Measurements from ENCODE around the gene SMYD4.

The SMYD4 gene

DNA sequence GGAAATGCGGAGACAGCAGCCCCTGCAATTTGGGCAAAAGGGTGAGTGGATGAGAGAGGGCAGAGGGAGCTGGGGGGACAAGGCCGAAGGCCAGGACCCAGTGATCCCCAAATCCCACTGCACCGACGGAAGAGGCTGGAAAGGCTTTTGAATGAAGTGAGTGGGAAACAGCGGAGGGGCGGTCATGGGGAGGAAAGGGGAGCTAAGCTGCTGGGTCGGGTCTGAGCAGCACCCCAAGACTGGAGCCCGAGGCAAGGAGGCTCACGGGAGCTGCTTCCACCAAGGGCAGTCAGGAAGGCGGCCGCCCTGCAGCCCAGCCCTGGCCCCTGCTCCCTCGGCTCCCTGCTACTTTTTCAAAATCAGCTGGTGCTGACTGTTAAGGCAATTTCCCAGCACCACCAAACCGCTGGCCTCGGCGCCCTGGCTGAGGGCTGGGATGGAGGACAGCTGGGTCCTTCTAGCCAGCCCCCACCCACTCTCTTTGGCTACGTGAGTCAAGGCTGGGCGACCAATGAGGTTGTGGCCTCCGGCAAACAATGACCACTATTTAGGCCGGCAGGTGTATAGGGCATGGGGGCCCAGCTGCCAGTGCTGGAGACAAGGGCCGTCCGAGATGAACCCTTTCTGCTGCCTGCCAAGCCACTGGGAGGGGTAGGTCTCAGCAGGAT lies 67.3 kb downstream of the SMYD4 start:
- H3K9ac ChIP-seq (ENCODE audit: low read length), result peak overlapping the region; percentile 5

DNA sequence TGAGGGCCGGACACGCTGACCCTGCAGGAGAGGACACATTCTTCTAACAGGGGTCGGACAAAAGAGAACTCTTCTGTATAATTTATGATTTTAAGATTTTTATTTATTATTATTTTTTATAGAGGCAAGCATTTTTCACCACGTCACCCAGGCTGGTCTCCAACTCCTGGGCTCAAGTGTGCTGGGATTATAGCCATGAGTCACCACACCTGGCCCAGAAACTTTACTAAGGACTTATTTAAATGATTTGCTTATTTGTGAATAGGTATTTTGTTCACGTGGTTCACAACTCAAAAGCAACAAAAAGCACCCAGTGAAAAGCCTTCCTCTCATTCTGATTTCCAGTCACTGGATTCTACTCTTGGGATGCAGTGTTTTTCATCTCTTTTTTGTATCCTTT lies 70.2 kb downstream of the SMYD4 start:
- Histone ChIP-seq H3K9me3 (ENCODE audit: control insufficient read depth, low read length) (no peaks in the 10 kb centered on the region), H3K4me3 (ENCODE audit: low read length) (no peak overlapping the region), H3K9ac (ENCODE audit: low read length) (no peak overlapping the region), H3K4me1 (ENCODE audit: control insufficient read depth, insufficient read depth, low read length) (peaks cover 20% of the 10 kb centered on the region), H3K27me3 (ENCODE audit: control insufficient read depth, insufficient read depth, low read length) (peaks cover 5% of the 10 kb centered on the region), H3K36me3 (ENCODE audit: control insufficient read depth, insufficient read depth, low read length) (no peaks in the 10 kb centered on the region)

More for the DNA sequence above, 67.3 kb downstream of the SMYD4 start:
- Histone ChIP-seq H3K36me3 (ENCODE audit: control insufficient read depth, insufficient read depth, low read length) (no peaks in the 10 kb centered on the region), H3K27me3 (ENCODE audit: control insufficient read depth, insufficient read depth, low read length) (no peaks in the 10 kb centered on the region), H3K9me3 (ENCODE audit: control insufficient read depth, low read length) (no peaks in the 10 kb centered on the region), H3K4me1 (ENCODE audit: control insufficient read depth, insufficient read depth, low read length) (peaks cover 21% of the 10 kb centered on the region), H3K4me3 (ENCODE audit: low read length) (no peak overlapping the region)

DNA sequence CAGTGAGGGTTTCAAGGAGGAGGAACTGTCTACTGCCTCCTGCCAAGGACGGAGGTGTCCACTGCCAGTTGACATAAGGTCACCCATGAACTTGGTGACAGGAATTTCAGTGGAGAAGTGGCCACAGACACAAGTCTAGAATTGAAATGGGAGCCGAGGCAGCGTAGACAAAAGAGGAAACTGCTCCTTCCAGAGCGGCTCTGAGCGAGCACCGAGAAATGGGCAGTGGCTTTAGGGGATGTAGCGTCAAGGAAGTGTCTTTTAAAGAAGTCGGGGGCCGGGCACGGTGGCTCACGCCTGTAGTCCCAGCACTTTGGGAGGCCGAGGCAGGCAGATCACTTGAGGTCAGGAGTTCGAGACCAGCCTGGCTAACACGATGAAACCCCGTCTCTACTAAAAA lies 70.9 kb downstream of the SMYD4 start:
- no peaks in the 10 kb centered on the region for H3K9me3 ChIP-seq (ENCODE audit: control insufficient read depth, low read length)
- H3K36me3 ChIP-seq (ENCODE audit: control insufficient read depth, insufficient read depth, low read length), result no peaks in the 10 kb centered on the region

DNA sequence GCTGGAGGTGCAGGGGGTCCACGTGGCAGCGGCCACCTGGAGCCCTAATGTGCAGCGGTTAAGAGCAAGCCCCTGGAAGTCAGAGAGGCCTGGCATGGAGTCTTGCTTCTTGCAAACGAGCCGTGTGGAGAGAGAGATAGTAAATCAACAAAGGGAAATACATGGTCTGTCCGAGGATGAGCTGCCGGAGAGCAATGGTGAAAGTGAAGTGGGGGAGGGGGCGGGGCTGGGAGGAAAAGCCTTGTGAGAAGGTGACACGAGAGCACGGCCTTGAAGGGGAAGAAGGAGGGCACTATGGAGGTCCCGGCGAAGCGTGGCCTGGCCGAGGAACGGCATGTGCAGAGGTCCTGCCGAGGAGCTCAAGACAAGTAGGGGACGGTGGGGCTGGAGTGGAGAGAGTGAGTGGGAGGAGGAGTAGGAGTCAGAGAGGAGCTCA lies 73.9 kb downstream of the SMYD4 start:
- H3K27me3 ChIP-seq (ENCODE audit: control insufficient read depth, insufficient read depth, low read length), result peaks cover 5% of the 10 kb centered on the region
- no peak overlapping the region for H3K4me3 ChIP-seq (ENCODE audit: low read length)
- H3K36me3 ChIP-seq (ENCODE audit: control insufficient read depth, insufficient read depth, low read length), result no peaks in the 10 kb centered on the region
- H3K9ac ChIP-seq (ENCODE audit: low read length), result no peak overlapping the region
- H3K9me3 ChIP-seq (ENCODE audit: control insufficient read depth, low read length), result no peaks in the 10 kb centered on the region
- H3K4me1 ChIP-seq (ENCODE audit: control insufficient read depth, insufficient read depth, low read length), result peaks cover 6% of the 10 kb centered on the region

More for the DNA sequence above, 70.9 kb downstream of the SMYD4 start:
- peaks cover 12% of the 10 kb centered on the region for H3K4me1 ChIP-seq (ENCODE audit: control insufficient read depth, insufficient read depth, low read length)
- H3K4me3 ChIP-seq (ENCODE audit: low read length), result no peak overlapping the region
- H3K27me3 ChIP-seq (ENCODE audit: control insufficient read depth, insufficient read depth, low read length), result peaks cover 5% of the 10 kb centered on the region
- no peak overlapping the region for H3K9ac ChIP-seq (ENCODE audit: low read length)

DNA sequence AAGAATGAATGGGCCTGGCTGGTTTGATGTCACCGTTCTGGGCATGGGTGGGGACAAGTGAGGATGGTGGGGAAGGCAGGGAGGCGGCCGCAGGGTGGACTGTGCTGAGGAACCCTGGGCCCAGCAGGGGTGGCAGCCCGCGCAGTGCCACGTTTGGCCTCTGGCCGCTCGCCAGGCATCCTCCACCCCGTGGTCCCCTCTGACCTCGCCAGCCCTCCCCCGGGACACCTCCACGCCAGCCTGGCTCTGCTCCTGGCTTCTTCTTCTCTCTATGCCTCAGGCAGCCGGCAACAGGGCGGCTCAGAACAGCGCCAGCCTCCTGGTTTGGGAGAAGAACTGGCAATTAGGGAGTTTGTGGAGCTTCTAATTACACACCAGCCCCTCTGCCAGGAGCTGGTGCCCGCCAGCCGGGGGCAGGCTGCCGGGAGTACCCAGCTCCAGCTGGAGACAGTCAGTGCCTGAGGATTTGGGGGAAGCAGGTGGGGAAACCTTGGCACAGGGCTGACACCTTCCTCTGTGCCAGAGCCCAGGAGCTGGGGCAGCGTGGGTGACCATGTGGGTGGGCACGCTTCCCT lies 74.4 kb downstream of the SMYD4 start:
- no peak overlapping the region for H3K4me3 ChIP-seq (ENCODE audit: low read length)
- peaks cover 6% of the 10 kb centered on the region for H3K4me1 ChIP-seq (ENCODE audit: control insufficient read depth, insufficient read depth, low read length)
- no peaks in the 10 kb centered on the region for H3K36me3 ChIP-seq (ENCODE audit: control insufficient read depth, insufficient read depth, low read length)
- H3K27me3 ChIP-seq (ENCODE audit: control insufficient read depth, insufficient read depth, low read length), result peaks cover 5% of the 10 kb centered on the region
- H3K9ac ChIP-seq (ENCODE audit: low read length), result no peak overlapping the region
- H3K9me3 ChIP-seq (ENCODE audit: control insufficient read depth, low read length), result no peaks in the 10 kb centered on the region

DNA sequence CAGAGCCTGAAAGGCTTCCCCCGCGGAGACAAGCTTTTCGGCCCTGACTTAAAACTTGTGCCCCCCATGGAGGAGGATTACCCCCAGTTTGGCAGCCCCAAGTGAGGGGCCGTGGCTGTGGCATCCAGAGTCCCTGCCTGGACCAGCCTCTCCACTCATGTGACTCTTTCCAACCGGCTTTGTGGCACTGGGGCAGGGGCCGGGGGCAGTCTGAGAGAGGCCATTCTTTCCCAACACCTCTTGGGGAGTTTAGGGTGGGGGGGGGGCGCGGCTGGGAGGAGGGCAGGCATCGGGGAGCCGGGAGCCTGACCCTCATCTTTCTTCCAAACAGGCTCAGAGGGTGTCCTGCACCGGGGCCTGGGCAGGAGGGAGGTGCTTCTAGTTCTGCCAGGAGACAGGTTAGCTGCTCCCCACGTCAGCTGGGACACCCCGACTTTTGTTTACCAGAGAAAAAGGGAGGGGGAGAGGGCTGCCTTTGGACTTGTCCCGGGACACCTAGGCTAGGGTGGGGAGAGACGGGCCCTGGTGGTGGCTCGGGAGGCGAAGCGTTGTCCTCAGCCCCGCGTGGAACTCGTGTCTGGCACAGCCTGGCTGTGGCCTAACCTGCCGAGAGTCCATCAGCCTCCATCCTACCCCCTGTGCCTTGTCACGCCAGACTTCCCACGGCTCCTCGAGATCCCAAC lies 75.1 kb downstream of the SMYD4 start:
- H3K9ac ChIP-seq (ENCODE audit: low read length), result no peak overlapping the region
- no peaks in the 10 kb centered on the region for H3K9me3 ChIP-seq (ENCODE audit: control insufficient read depth, low read length)
- no peak overlapping the region for H3K4me3 ChIP-seq (ENCODE audit: low read length)
- H3K36me3 ChIP-seq (ENCODE audit: control insufficient read depth, insufficient read depth, low read length), result no peaks in the 10 kb centered on the region
- peaks cover 6% of the 10 kb centered on the region for H3K4me1 ChIP-seq (ENCODE audit: control insufficient read depth, insufficient read depth, low read length)
- H3K27me3 ChIP-seq (ENCODE audit: control insufficient read depth, insufficient read depth, low read length), result peaks cover 5% of the 10 kb centered on the region

DNA sequence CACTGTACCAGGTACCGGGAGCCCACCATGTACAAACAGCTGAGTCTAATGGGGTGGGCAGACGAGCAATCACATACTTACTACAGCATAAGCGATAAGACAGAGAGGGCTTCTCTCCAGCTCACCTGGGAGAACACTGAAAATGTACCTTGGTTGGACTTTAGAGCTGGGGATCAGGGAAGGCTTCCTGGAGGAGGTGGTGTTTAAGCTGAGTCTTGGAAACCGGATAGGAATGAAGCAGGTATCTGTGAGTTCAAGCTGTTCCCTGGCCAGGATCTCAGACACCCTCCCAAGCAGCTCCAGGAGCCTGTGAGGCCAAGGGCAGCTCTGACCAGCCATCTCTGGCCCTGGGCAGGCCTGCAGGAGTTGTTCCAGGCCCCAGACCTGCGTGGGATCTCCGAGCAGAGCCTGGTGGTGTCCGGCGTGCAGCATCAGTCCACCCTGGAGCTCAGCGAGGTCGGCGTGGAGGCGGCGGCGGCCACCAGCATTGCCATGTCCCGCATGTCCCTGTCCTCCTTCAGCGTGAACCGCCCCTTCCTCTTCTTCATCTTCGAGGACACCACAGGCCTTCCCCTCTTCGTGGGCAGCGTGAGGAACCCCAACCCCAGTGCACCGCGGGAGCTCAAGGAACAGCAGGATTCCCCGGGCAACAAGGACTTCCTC lies 75.8 kb downstream of the SMYD4 start:
- peaks cover 6% of the 10 kb centered on the region for H3K4me1 ChIP-seq (ENCODE audit: control insufficient read depth, insufficient read depth, low read length)
- H3K9me3 ChIP-seq (ENCODE audit: control insufficient read depth, low read length), result no peaks in the 10 kb centered on the region
- H3K9ac ChIP-seq (ENCODE audit: low read length), result no peak overlapping the region
- H3K27me3 ChIP-seq (ENCODE audit: control insufficient read depth, insufficient read depth, low read length), result peaks cover 5% of the 10 kb centered on the region
- H3K4me3 ChIP-seq (ENCODE audit: low read length), result no peak overlapping the region
- no peaks in the 10 kb centered on the region for H3K36me3 ChIP-seq (ENCODE audit: control insufficient read depth, insufficient read depth, low read length)

DNA sequence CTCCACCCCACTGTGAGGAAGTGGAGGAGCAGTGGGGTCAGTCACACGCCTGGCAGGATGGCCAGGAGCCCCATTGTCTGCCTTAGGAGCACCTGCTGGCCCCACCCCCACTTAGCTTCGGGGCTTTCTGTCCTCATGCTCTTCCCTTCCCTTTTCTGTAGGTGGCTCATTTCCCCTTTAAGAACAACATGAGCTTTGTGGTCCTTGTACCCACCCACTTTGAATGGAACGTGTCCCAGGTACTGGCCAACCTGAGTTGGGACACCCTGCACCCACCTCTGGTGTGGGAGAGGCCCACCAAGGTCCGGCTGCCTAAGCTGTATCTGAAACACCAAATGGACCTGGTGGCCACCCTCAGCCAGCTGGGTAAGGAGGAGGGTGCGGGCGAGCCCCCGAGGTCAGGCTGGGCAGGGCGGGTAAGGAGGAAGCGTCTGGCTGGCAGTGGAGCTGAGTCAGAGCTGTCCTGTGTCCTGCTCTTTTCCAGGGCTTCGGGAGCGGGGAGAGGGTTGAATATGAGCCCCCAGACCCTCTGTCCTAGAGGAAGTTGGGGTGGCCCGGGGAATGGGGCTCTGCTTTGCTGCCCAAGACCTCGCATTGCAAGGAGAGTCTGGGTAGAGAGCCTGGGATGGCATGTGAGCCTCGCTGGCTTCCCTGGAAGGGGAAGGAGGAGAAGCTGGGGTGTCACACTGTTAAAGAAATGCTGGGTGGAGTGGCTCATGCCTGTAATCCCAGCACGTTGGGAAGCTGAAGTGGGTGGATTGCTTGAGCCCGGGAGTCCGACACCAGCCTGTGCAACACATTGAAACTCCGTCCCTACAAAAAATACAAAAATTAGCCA lies 77.1 kb downstream of the SMYD4 start:
- H3K9ac ChIP-seq (ENCODE audit: low read length), result no peak overlapping the region
- H3K36me3 ChIP-seq (ENCODE audit: control insufficient read depth, insufficient read depth, low read length), result no peaks in the 10 kb centered on the region
- peaks cover 5% of the 10 kb centered on the region for H3K27me3 ChIP-seq (ENCODE audit: control insufficient read depth, insufficient read depth, low read length)
- no peaks in the 10 kb centered on the region for H3K9me3 ChIP-seq (ENCODE audit: control insufficient read depth, low read length)
- H3K4me3 ChIP-seq (ENCODE audit: low read length), result no peak overlapping the region
- peaks cover 6% of the 10 kb centered on the region for H3K4me1 ChIP-seq (ENCODE audit: control insufficient read depth, insufficient read depth, low read length)

DNA sequence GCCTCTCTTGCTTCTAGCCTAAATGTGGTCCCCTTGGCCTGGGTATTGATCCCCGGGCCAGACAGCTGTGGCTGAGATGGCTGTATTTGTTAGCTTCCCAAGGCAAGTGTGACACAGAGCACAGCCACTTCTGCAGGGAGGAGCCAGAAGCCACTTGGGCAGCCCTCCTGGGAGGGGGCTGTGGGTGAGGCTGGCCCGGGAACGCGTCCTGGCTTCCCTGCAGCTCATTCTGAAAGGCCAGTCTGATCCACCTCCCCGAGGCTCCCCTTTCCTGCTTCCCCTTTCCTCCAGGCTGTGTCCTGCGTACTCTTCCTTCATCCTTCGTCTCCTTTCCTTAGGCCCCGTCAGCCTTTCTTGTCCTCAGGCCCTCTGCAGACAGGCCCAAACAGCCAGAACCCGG lies 79.1 kb downstream of the SMYD4 start:
- Histone ChIP-seq H3K9ac (ENCODE audit: low read length) (no peak overlapping the region), H3K36me3 (ENCODE audit: control insufficient read depth, insufficient read depth, low read length) (no peaks in the 10 kb centered on the region), H3K9me3 (ENCODE audit: control insufficient read depth, low read length) (no peaks in the 10 kb centered on the region), H3K27me3 (ENCODE audit: control insufficient read depth, insufficient read depth, low read length) (peaks cover 5% of the 10 kb centered on the region), H3K4me3 (ENCODE audit: low read length) (no peak overlapping the region), H3K4me1 (ENCODE audit: control insufficient read depth, insufficient read depth, low read length) (peaks cover 11% of the 10 kb centered on the region)

DNA sequence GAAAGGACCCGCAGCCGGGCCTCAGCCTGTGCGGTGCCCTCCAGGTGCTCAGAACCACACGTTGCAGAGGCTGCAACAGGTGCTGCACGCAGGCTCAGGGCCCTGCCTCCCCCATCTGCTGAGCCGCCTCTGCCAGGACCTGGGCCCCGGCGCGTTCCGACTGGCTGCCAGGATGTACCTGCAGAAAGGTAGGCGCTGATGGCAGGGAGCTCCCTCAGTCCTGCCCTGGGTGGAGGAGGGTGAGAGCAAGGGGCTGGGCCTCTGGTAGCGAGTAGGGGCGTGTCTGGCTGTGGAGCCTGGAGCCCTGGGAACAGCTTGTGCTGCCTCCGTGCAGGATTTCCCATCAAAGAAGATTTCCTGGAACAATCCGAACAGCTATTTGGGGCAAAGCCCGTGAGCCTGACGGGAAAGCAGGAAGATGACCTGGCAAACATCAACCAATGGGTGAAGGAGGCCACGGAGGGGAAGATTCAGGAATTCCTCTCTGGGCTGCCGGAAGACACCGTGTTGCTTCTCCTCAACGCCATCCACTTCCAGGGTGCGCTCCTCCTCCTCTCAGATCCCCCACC lies 82.6 kb downstream of the SMYD4 start:
- peaks cover 7% of the 10 kb centered on the region for H3K4me1 ChIP-seq (ENCODE audit: control insufficient read depth, insufficient read depth, low read length)
- H3K9me3 ChIP-seq (ENCODE audit: control insufficient read depth, low read length), result no peaks in the 10 kb centered on the region
- no peaks in the 10 kb centered on the region for H3K36me3 ChIP-seq (ENCODE audit: control insufficient read depth, insufficient read depth, low read length)
- H3K4me3 ChIP-seq (ENCODE audit: low read length), result no peak overlapping the region
- H3K27me3 ChIP-seq (ENCODE audit: control insufficient read depth, insufficient read depth, low read length), result no peaks in the 10 kb centered on the region
- no peak overlapping the region for H3K9ac ChIP-seq (ENCODE audit: low read length)

DNA sequence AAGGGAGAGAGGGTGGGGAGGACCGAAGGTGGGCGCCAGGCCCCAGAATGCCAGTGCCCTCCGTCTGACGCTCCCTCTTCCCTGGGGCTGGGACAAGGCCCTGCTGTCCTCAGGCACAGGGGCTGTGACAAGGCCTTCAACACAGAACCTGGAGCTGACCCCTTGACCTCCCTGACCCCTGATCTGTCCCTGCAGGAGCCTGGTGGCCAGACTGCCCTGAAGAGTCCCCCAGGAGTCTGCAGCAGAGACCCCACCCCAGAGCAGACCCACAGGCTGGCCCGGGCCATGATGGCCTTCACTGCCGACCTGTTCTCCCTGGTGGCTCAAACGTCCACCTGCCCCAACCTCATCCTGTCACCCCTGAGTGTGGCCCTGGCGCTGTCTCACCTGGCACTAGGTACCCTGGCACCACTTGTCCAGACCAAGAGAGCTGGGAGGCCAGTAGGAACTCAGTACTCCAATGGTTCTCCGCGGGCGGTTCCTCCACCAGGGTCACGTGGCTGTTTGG lies 84.1 kb downstream of the SMYD4 start:
- Histone ChIP-seq H3K36me3 (ENCODE audit: control insufficient read depth, insufficient read depth, low read length) (no peaks in the 10 kb centered on the region), H3K9ac (ENCODE audit: low read length) (no peak overlapping the region), H3K27me3 (ENCODE audit: control insufficient read depth, insufficient read depth, low read length) (no peaks in the 10 kb centered on the region), H3K4me1 (ENCODE audit: control insufficient read depth, insufficient read depth, low read length) (peaks cover 6% of the 10 kb centered on the region), H3K9me3 (ENCODE audit: control insufficient read depth, low read length) (no peaks in the 10 kb centered on the region), H3K4me3 (ENCODE audit: low read length) (no peak overlapping the region)
